GM10248 (cell line): ENCODE results near the gene SFI1.

Experiments used
- CTCF ChIA-PET: fragments of 300-600 bp; sonication (Branson Sonifier 250); formaldehyde crosslinking; extraction: SDS; loops from one replicate; lab custom pipeline; 2021; ENCODE audit warnings: antibody characterized with exemption; lab: Yijun Ruan, JAX
- POLR2A ChIA-PET: fragments of 350-650 bp; sonication (Branson Sonifier 250); formaldehyde crosslinking; extraction: SDS; loops from one replicate; lab custom pipeline; 2020; ENCODE audit warnings: antibody characterized with exemption; lab: Yijun Ruan, JAX
- DNase-seq: peaks from one replicate; pipeline ENCODE4 v3.0.0; 2012; ENCODE audit errors: extremely low spot score
- CTCF ChIP-seq: IDR thresholded peaks from 2 replicates; pipeline ENCODE4 v1.5.1; 2012; ENCODE audit warnings: mild to moderate bottlenecking, low read depth; ENCODE audit errors: extremely low read depth, missing control alignments, control extremely low read depth

Gene SFI1

GRCh38 chr22:31621507-31622124 is 125.3 kb downstream of the SFI1 start:
- no peak for TF ChIP-seq CTCF
- ChIA-PET POLR2A (no interaction called here), CTCF (interaction anchor here (1.5 to 1.8 kb wide), 2 partner anchors 9 to 349 kb away, joined by 4 to 6 read pairs; no protein-coding TSS in a partner anchor)
- DNase-seq, result no peak

DNA sequence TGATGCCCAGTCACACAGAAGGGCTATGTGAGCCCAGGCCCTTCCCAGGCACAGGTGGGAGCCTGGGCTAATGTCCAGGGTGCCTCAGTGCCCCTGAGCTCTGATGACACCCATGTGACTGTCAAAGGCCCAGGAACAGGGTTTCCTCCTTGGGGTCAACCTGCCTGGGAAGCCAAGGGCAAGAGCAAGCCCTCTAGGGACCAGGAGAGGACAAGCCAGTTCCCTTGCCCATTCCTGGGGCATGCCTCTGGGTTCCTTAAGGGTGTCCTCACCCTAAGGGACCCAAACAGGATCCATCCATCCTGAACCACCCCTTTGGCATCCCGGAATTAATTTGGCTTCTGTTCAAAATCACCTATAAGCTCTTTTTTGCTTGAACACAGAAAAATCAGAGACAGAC is 126.6 kb downstream of the SFI1 start:
- DNase-seq, result no peak
- CTCF ChIA-PET, result interaction anchor here (1.0 to 2.3 kb wide), 4 partner anchors 10 to 347 kb away, joined by 3 to 8 read pairs (median 4); no protein-coding TSS in a partner anchor
- POLR2A ChIA-PET, result no interaction called here
- TF ChIP-seq CTCF, result no peak

- DNase-seq, result no peak
- CTCF ChIA-PET, result interaction anchor here (1.0 to 2.3 kb wide), 3 partner anchors 10 to 172 kb away, joined by 3 to 8 read pairs (median 3); no protein-coding TSS in a partner anchor
- POLR2A ChIA-PET, result no interaction called here
- no peak for TF ChIP-seq CTCF
These were observed 127.4 kb downstream of the SFI1 start for GRCh38 chr22:31623592-31624304.

DNA sequence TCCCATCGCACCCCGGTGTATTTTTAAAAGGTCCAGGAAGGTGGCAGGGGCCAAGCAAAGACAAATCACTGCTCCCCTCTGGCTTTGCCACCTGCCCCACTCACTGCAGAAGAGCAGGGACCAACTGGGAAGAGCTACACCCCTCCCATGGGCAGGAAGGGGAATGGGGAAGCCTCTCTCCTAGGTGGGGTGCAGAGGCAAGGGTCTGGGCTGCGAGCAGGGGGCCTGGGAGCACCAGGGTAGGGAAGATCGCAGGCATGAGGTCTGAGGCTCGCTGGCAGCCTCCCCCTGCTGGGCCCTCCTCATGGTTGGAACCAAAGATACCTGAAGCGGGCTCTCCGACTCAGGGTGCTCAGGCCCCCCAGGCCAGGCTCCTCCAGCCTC is 128.9 kb downstream of the SFI1 start:
- ChIA-PET CTCF (no interaction called here), POLR2A (interaction anchor here (1.2 kb wide), 1 partner anchor 13 kb away, joined by 3 read pairs; no protein-coding TSS in a partner anchor)
- no peak for TF ChIP-seq CTCF
- no peak for DNase-seq

- DNase-seq, result no peak
- ChIA-PET POLR2A (interaction anchor here (1.2 kb wide), 1 partner anchor 13 kb away, joined by 3 read pairs; no protein-coding TSS in a partner anchor), CTCF (interaction anchor here (1.0 to 1.4 kb wide), 2 partner anchors 10 to 12 kb away, joined by 3 read pairs; no protein-coding TSS in a partner anchor)
- TF ChIP-seq CTCF, result no peak
These were observed 129.5 kb downstream of the SFI1 start for GRCh38 chr22:31625661-31626426.
